GM18868 (cell line): ENCODE measurements around the gene FCN3.

Source experiments
- ATAC-seq: cut with Tn5 transposase; IDR thresholded peaks from one replicate; pipeline ENCODE4 v1.9.1; 2021; ENCODE audit warnings: mild to moderate bottlenecking, moderate library complexity; ENCODE audit not compliant: unreplicated experiment

FCN3 gene

DNA sequence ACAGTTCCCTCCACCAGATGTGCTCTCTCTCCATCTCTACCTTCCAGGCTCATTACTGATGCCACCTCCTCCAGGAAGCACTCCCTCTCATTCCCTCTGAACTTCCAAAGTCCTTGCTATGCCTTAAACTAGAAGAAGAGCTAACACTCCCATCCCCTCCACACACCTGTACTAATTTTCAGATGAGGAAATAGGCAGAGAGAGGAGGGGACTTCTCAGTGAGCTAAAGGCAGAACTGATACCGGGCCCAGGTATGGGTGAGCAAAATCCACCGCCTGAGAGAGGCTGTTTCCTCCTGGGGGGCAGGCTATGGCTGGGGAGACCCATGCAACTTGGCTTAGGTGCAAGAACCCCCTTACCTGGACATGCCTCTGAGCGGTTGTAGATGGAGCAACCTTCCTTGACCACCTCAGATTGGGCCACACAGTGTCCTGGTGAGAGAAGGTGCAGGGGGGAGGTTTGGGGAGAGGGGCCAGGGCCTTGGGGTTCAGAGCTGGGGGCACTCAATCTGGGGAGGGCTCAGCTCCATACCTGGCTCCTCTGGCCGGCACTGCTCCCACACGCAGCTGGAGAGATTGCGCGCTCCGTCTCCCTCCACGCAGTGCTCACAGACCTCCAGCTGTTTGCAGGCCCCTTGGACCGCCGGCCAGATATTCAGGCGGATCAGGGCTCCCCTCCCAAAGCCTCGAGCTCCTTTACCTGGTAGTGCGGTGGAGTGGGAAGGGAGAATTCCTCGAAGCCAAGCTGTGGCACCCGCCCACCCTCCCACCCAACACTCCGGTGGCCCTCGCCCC, 7.5 kb upstream of the FCN3 start:
- no peak for ATAC-seq

DNA sequence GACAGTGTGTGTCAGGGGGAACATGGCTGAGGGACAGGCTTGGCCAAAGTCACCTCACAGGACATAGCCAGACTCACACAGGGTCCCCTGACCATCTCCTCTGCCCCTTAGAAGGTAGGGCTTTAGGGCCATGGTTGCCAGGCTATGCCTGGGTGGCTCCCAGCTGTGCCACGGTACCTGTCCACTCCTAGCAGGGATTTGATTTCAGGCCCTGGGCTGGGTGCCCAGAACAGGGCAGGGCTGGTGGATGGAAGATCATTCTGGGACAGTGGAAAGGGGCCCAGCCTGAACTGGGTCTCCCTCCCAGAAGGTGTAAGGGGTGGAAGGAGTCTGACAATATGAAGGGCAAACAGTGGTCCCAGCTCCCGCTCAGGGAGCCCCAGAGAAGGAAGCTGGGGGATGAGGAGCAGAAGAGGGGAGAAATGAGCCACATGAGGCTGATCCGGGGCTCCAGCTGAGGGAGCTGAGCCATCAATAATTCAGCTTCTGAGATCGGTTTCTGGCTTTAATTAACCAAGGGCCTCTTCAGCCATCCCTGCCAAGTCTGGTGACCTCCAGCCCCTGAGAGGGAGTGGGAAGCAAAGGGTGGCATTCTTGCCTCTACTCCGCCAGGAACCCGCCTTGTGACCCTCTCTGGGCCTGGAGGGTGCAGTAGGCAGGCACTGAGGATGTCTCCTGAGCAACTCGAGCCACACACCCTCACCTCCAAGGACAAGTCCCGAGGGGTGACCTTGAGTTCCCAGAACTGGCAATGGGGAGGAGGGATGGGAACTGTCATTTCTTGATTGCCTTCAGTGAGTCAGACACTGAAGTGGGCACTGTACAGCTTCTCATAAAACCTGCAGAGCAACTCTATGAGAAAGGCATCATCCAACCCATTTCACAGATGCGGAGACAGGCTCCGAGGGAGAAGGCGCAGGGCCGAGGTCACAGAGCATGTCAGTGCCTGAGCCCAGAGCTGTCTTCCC, 6.4 kb upstream of the FCN3 start:
- no peak for ATAC-seq

DNA sequence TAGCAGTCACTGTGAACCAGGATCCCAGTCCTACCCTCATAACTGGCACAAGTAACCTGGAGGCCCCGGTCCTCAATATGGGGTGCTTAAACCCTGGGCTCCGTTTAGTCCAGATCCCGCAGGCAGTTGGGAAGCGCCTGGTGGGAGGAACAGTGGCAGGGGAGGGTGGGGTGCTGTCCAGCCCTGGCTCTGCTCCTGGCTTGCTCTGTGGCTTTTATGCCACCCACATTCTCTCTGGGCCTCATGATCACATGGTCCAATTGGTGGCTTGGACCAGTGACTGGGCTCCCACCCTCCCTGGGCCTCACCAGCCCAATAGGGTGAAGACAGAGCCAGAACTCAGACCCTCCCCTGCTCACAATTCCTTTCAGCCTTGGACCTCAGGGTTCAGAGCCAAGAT, 5.6 kb upstream of the FCN3 start:
- ATAC-seq = no peak

DNA sequence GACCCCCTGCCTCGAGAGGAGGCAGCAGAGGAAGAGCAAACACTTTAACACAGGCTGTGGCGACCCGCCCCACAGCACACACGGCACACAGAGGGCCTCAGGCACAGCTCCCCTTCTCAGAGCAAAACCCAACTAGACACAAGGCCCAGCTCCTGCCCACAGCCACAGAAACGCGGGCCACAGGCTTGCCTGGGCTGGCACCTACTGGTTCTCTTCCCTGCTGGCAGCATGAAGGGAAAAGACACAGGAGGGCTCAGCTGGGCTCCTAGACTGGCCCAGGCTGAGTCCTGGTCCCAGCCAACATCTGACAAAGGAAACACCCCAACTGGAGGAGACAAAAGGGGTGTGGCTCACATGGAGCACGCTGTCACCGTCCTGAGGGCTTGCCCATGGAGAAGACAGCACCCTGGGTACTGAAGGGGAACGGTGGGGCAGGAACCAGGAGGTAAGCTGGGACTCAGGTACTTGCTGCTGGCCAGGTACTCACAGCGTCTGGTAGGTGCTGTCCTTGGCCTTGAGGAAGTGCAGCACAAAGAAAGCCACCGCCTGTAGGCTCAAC, 5.0 kb upstream of the FCN3 start:
- ATAC-seq = no peak

DNA sequence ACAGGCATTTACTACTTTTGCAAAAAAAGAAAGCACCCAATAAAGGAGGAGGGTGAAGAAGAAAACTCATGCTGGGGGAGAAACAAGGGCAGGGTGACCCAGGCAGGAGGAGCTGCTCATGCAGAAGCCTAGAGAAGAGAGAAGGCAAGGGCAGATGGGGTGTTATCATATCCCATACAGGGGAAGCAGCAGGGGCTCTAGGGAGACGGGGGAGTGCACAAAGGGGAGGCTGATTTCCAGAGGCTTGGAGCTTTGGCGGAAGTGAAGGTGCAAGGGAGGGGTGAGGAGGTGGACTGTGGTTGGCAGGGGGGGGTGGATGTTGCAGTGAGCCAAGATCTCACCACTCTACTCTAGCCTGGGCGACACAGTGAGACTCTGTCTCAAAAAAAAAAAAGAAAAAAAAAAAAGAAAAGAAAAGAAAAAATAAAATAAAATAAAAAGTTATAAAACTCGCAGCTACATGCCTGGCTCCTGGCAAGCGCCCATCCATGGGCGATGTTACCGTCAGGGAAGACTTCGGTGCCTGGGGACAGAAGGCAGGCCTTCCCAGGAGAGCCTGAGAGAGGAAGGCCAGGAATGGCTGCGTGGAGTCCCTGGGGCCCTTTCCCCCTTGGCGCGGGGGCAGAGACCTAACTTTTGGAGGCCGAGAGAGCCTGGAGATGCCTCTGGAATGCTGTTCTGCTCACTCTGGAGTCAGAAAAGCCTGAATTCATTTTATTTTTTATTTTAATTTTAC, 3.3 kb upstream of the FCN3 start:
- ATAC-seq = no peak

DNA sequence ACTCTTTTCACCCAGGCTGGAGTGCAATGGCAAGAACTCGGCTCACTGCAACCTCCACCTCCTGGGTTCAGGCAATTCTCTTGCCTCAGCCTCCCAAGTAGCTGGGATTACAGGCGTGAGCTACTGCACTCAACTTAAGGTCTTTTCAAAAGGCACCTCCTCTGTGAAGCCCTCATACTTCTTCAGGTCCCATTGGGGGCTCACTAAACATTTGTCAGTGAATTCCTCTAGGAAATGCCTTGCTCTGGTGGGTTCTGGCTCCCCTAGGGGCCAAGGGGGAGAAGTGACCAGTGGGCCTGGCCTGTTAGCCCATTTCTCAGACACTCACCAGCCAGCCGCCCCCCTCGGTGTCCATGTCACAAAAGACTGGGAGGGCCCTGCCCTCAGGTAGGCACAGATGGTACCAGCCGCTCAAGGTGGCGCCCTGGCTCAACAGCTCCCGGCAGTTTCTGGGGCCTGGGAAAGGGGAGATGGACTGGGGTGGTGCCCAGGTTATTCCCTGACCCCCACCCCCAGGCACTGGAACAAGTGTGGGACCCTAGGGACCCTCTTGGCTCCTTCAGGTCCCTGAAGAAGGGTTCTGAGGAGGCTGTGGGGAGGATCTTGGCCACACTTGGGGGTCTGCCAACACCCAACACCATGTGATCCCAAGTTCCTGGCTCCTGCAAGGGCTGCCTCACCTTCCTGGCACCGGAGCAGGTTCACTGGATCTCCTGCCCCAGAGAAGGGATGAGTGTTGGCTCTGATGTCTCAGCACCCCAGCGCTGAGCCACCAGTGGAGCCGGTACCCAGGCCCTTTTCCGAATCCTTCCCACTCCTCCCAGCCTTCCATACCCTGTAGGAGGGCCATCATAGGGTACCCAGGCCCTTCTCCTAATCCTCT, 1.6 kb downstream of the FCN3 start:
- ATAC-seq = no peak

DNA sequence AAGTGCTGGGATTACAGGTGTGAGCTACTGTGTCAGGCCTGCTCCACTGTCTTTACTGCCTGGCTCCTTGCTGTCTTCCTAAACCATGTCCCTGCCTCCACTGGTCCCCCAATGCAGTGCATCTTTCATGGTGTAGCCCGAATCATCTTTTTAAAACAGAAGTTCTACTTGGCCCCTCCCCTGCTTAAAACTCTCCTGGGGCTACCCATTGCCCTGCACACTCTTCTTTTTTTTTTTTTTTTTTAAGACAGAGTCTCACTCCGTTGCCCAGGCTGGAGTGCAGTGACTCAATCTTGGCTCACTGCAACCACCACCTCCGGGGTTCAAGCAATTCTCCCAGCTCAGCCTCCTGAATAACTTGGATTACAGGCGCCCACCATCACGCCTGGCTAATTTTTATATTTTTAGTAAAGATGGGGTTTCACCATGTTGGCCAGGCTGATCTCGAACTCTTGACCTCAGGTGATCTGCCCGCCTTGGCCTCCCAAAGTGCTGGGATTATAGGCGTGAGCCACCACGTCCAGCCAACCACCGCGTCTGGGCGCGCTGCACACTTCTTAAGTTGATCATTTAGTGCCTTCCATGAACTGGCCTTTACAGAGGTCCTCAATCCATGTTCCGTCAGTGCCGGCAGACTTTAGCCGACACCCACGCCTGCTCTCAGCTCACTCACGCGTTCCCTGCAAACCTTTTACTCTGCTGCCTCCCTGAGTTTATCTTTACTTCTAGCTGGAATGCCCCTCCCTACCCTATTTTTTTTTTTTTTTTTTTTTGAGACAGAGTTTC, 2.4 kb downstream of the FCN3 start:
- ATAC-seq = no peak

DNA sequence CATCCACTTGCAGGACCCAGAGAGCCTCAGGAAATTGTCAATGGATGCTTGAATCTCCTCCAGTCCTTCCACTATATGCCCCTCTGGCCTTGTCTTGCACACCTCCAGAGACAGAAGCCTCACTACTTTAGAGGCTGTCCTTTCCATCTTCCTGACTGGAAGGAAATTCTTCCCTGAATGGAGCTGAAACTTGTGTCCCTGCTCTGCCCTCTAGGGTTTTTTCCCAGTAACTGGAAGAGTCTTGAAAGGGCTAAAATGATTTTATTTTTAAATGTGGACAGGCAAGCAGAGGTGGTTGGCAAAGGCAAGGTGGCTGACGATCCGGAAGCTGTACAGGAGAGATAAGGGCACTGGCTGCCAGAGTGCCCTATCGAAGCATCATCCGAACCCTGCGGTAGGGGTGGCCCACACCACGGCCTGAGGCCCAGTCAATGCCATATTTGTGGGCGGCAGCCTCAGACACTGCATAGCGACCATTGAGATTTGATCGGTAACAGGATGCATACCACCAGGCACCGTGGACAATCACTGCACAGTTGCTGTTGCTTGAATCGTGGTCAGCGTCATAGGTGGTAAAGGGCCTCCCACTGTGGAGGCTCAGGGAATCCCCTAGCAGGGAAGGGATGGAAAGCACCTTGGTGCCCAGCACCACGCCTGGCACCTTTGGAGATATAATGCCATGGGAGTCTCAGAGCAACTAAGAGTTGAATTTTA, 5.6 kb downstream of the FCN3 start:
- ATAC-seq = no peak

DNA sequence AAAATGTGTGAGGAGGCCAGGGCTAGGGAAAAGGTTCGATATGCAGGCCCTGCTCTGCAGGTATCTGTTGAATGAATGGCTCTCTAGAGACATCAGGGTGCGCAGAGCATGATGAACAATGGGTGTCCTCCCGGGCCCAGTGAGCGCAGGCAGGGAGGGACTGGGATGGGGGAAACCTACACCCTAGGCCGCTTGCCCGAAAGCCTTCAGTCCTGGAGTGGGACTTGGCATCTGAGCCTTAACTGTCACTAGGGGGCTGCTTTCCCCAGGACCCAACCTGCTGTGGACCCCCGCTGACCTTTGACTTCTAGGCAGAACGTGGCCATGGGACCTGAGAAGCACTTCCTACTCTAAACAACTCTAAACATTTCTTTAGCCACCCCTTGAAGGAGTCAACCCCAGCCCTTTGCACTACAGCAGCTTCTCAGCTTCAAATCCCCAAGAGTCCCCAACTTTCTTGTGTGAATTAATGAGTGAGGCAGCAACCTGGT, 7.4 kb downstream of the FCN3 start:
- ATAC-seq = no peak

DNA sequence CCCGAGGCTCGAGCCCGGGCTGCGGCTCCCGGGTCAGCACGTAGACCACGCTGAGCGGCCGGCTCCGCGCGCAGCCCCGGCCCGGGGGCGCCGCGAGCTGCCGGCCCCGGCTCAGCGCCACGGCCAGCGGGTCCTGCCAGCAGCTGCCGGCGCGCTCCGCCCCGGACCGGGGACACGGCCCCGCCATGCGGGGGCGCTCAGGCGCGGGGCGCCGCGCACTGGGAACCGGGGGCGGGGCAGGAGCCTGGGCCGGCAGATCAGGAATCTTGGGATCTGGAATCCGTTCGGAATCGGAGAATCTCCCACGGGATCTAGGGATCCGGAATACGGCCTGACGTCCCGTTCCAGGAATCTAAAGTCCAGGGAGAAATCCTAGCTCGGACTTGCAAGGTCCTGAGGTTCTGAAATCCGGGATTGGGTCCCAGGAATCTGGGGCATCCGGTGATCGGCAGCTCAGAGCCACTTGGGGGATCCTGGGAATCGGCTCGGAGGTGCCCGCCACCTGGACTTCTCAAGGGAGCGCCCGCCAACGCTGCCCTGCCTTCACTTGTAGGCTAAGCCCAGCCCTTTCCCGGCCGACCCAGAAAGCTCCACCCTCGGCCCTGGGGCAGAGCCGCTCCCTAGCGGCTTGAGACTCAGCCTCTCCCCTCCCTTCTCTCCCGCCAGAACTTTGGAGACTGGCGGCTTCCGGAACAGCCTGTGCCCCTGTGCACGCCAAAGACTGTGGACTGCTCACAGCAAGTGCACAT, 8.0 kb downstream of the FCN3 start, which contains the start of gene MAP3K6:
TSS of gene MAP3K6 (minus strand) at position 551 of the 749 bp plus-strand sequence. CDS start at position 187, 364 bp downstream.
- ATAC-seq = no peak

DNA sequence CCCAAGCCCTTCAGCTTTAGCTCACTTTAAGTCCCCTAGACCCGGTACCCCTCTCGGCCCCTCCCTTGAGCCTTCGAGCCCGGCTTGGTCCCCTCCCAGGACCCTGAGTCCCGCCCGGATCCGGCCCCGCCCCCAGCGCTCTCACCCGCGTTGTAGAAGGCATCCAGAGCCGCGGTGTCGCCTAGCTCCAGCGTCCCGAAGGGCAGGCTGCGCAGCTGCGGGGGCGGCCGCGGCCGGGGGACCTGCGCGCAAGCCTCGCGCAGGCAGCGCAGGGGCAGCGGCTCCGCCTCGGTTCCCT, 8.6 kb downstream of the FCN3 start:
- ATAC-seq = no peak

DNA sequence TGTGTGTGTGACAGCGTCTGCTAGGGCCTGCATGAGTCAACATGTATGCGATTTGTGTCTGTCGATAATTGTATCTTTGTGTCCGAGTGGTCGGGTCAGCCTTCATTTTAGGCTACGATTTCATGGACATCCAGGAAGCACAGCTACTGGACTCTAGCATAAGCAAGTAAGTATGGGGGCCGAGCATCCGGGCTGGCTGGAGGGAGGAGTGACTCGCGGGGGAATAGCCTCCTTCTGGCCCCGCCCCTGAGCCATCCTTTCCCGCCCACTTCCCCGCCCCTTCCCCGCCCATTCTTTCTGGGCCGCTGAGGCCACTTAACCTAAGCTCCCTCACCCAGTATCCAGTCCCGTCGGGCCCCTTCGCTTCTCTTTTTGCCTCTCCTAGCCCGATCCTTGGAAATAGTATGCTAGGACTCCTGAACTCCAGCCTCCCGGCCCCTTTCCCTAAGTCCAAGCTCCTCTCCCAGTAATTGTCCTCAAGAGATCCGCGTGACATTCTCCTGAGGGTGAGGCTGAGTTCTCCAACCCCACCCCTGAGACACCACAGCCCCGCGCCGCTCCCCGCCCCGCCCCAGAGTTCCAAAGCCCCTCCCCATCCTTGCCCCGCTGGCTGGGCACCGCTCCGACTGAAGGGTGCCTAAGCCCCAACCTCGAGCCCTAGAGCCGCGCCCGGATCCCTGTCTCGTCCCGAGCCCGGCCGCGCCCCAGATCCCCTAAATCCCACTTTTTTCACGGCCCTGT, 9.1 kb downstream of the FCN3 start:
- no peak for ATAC-seq

DNA sequence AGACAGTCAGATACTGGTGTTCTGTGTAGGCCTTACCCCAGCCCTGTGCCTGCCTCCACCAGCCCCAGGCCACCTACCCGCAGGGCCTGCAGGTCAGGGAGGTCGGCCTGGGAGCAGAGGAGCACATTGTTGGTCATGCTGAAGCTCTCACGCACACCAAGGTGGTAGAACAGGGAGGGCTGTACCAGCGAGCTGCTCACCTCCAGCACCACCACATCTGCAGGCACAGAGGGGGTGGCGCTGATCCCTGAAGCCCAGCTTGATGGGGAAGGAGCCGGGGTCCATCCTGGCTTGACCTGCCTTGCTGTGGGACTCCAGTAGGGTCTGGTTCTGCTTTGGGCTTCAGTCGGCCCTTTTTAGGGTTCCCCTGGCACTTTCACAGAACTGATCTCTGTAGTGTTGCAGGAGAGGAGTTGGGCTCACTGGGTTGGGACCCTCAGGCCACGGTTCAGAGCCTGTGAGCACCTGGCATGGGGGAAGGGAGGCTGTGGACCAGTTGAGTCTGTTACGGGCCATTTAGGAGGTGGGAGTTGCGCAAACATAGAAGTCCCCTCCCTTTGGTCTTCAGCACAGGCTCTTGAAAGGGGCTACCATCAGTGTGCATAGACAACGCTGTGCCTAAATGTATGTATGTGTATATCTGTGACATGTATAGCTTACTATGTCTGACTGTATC, 9.8 kb downstream of the FCN3 start:
- no peak for ATAC-seq

DNA sequence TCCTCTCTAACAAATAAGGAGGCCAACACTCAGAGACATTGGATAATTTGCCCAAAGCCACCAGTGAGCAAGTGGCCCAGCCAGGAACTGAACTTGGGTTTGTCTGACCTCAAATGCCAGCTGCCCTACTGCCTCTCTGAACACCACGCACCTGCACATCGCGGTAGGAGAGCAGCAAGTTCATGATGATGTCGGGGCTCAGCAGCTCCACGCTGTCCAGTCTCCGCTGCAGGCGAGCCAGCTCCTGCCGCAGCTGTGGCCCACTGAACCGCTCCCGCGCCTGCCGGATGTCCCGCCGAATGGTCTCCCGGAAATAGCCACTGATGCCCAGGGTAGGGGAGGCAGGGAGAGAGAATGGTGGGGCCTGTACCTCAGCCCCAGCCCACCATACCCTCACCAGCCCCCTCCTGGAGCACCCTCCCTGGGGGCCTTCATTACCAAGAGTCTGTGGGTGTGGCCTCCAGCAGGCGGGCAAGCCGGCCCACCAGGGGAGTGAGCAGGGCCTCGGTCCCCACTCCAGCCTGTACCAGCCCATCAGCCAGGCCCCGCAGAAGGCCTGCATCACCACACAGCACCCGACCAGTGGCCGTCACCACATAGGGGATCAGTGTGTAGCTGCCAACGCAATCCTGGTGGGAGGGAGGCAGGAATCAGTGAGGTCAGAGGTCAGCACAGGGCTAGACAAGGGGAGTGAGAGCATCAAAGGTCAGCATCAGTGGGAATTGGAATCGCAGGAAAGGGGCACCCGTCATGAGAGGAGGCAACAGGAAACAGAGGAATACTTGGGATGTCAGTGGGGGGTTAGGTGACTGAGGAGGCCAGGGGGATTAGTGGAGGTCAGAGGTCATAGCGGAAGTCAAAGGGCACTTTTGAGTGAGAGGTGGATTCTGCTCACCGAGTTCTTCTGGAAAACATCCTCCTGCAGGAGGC, 10.6 kb downstream of the FCN3 start:
- ATAC-seq = no peak

DNA sequence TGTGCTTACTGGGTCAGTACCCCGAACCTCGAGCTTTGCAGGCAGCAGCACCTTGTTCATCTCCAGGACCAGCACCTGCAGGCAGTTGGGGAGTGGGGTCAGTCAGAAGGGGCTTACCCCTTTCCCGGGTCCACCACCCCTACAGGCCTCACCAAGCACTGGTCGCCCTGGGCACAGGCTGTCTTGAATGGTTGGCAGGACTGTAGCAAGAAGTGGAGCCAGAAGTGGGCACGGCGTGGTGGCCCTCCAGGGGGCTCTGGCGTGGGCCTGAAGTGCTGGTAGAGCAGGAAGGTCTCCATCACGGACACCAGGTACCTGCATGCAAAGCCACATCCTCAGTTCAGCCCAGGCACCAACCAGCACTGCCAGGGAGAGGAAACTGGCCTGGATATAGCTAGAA, 13.1 kb downstream of the FCN3 start:
- no peak for ATAC-seq

DNA sequence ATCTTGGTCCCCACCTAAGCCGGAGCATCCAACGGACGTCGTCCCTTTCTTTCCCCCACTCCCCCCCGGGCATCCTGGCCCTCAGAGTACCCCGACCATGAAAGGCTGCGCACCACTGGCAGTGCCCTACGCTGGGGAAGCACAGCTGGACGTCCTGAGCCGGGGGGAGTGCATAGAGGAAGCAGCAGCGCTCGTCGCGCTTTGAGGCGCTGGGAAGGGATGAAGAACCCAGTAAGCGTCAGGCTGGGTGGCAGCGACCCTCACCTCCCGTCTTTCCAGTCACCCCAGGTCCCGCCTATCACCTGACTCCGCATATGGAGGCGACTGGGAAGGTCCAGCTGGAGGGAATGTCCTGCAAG, 13.6 kb downstream of the FCN3 start:
- ATAC-seq = no peak
